Psoas muscle (tissue), 8 donors: ENCODE measurements around the gene PLEKHM3. TPM values are rescaled to one million over a fixed set of nuclear protein-coding genes. Genes with fewer than 3 reads are reported as not detected.

Experiments
- ATAC-seq, 4 donors: fragments of 200-7000 bp; cut with Tn5 transposase; one replicate each; pipeline ENCODE4 v1.9.1; 2020; ENCODE audit warnings: moderate library complexity in 3 of 4, mild to moderate bottlenecking in 2 of 4
- DNase-seq, 2 donors: peaks; one replicate each; pipeline ENCODE4 v3.0.0-alpha.2; 2020
- H3K27ac ChIP-seq: fragments of 200-600 bp; one replicate; pipeline ENCODE4 v1.8.0; 2022
- H3K27me3 ChIP-seq, 3 donors: fragments of 200-600 bp in 1 of 3; one replicate each; pipeline versions ENCODE4 v1.6.1 to v1.8.0; 2013 to 2022; ENCODE audit warnings: low read length in 2 of 3, mild to moderate bottlenecking in 2 of 3, moderate library complexity in 1 of 3; ENCODE audit not compliant: insufficient read depth in 3 of 3
- H3K36me3 ChIP-seq, 2 donors: fragments of 200-600 bp in 1 of 2; one replicate each; pipeline versions ENCODE4 v1.6.1 to v1.8.0; 2013 to 2022; ENCODE audit warnings: low read depth in 1 of 2, mild to moderate bottlenecking in 1 of 2, moderate library complexity in 1 of 2; ENCODE audit not compliant: insufficient read depth in 1 of 2
- H3K4me1 ChIP-seq: fragments of 200-600 bp; one replicate; pipeline ENCODE4 v1.8.0; 2022
- H3K4me3 ChIP-seq: fragments of 200-600 bp; one replicate; pipeline ENCODE4 v1.8.0; 2022; ENCODE audit warnings: mild to moderate bottlenecking
- H3K9me3 ChIP-seq: fragments of 200-600 bp; one replicate; pipeline ENCODE4 v1.8.0; 2022
- WGBS, 3 donors: extraction: QIAGEN DNeasy Blood & Tissue Kit; methylation state at CpG; one replicate each; pipeline versions ENCODE4 v1.1.6 to v1.1.7; 2013; 5-methylcytosine and 5-hydroxymethylcytosine counted together
- intact Hi-C, 2 donors: fragments of 100-400 bp; cut with DNase I; formaldehyde crosslinking; loops; one replicate each; pipeline versions ENCODE4 v1.11.0 to v1.14.2; 2022
- polyA plus RNA-seq, 3 donors: library from polyadenylated mRNA; stranded (reverse); fragments of 200-250 nt; gene quantifications; one replicate each; pipeline ENCODE4 v1.2.3, GENCODE V29; 2013
- total RNA-seq, 4 donors: library from RNA; stranded (reverse); fragmentation: NEBNext Ultra II Directional in 2 of 4; extraction: Animal tissue kit (Norgen Biotek cat#: 25700) in 2 of 4; gene quantifications; one replicate each; pipeline versions ENCODE4 v1.2.1 to v1.2.4, GENCODE V29; 2021 to 2023
- TF ChIP-seq, protein P1 (sequence below): fragments of 200-600 bp; IDR thresholded peaks from one replicate; pipeline ENCODE4 v1.8.0; 2022; ENCODE audit warnings: antibody characterized with exemption
- donor health status: healthy with polysubstance abuse.
- donor health status: DM: no; HTN: no; CAD: no; lungs with moderate emphysema.
- donor health status: Bipolar disorder and iron deficiency.
- donor health status: healthy.
- donor health status: DM: yes; HTN: yes; CAD: no.
- donor health status: DM: no; HTN: no; CAD: no.
- donor health status: DM: no; HTN: no; CAD: no.
- donor health status: DM: yes; HTN: yes; CAD: no.

PLEKHM3 gene
- total and polyA plus RNA-seq, 7 donors: 1.1 to 5.7 (median 4.0) TPM

GRCh38 chr2:207887500-207887899 is 137.8 kb downstream of the PLEKHM3 start:
- DNase-seq (no peak), ATAC-seq (peak in 1 of 4 donors; percentile 46)
- Histone ChIP-seq H3K9me3 (no peaks in the 10 kb centered on the region), H3K36me3 (peaks cover 0 to 2% of the 10 kb centered on the region in 2 donors), H3K27ac (no peak overlapping the region), H3K4me3 (no peak overlapping the region), H3K4me1 (no peaks in the 10 kb centered on the region), H3K27me3 (no peaks in the 10 kb centered on the region)
- WGBS, 3 donors: 37 to 63% (median 58%) methylated on average over 1 of the region's 1 CpG
- intact Hi-C loops: no loop called here
- TF ChIP-seq, protein P1, sequence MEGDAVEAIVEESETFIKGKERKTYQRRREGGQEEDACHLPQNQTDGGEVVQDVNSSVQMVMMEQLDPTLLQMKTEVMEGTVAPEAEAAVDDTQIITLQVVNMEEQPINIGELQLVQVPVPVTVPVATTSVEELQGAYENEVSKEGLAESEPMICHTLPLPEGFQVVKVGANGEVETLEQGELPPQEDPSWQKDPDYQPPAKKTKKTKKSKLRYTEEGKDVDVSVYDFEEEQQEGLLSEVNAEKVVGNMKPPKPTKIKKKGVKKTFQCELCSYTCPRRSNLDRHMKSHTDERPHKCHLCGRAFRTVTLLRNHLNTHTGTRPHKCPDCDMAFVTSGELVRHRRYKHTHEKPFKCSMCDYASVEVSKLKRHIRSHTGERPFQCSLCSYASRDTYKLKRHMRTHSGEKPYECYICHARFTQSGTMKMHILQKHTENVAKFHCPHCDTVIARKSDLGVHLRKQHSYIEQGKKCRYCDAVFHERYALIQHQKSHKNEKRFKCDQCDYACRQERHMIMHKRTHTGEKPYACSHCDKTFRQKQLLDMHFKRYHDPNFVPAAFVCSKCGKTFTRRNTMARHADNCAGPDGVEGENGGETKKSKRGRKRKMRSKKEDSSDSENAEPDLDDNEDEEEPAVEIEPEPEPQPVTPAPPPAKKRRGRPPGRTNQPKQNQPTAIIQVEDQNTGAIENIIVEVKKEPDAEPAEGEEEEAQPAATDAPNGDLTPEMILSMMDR: no peak

- no peak for DNase-seq
- TF ChIP-seq, protein P1: no peak
- Histone ChIP-seq H3K9me3 (no peaks in the 10 kb centered on the region), H3K27me3 (no peaks in the 10 kb centered on the region), H3K27ac (no peak overlapping the region), H3K4me3 (no peak overlapping the region), H3K4me1 (no peaks in the 10 kb centered on the region), H3K36me3 (no peaks in the 10 kb centered on the region)
- ATAC-seq: no peak
- intact Hi-C loops: no loop called here
- WGBS, 3 donors: 97 to 98% (median 97%) methylated on average over 6 of the region's 6 CpGs
Observed at GRCh38 chr2:207885010-207885409, 140.3 kb downstream of the PLEKHM3 start.

- Histone ChIP-seq H3K27me3 (no peaks in the 10 kb centered on the region), H3K27ac (no peak overlapping the region), H3K4me3 (no peak overlapping the region), H3K9me3 (no peaks in the 10 kb centered on the region), H3K4me1 (no peaks in the 10 kb centered on the region), H3K36me3 (no peaks in the 10 kb centered on the region)
- TF ChIP-seq, protein P1: no peak
- WGBS, 3 donors: 80 to 92% (median 83%) methylated on average over 2 of the region's 2 CpGs
- no peak for DNase-seq
- intact Hi-C loops: no loop called here
- no peak for ATAC-seq
Observed at GRCh38 chr2:207884127-207884526, 141.2 kb downstream of the PLEKHM3 start.

DNA sequence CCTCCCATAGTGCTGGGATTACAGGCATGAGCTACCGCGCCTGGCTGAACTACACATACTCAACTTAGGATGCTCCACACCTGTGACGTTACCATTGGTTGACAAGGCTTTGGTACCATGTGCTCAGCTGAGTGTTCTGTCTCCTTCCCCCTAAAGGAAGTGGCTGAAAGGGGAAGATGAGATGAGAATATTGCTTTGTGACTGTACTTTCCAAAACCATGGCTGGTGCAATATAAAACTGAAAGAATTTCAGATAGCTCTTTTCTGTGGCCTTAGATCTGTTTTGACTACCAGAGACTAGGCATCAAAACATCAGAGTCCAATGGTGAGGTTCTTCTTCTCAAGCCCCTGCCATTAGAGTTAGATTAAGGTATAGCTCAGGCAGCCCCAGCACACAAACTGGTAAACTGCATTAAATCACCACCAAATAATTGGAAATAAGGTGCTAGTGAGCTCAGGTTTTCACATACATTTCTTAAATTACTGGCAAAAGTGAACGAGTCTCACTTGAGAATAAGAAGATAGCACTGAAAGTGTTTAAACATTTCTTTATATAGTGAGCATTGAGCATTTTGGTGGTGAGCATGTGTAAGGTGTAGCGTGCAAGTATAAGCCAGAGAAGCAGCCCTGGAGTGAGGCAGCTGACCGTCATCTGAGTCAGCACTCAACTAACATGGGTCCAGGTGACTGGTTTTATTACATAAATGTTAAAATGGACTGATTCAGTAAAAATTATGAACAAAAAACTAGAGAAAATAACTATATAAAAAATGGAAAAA is 142.1 kb downstream of the PLEKHM3 start:
- WGBS, 3 donors: 95 to 98% (median 97%) methylated on average over 6 of the region's 6 CpGs
- intact Hi-C loops: no loop called here
- Histone ChIP-seq H3K9me3 (no peaks in the 10 kb centered on the region), H3K36me3 (no peaks in the 10 kb centered on the region), H3K27me3 (no peaks in the 10 kb centered on the region), H3K4me3 (no peak overlapping the region), H3K27ac (no peak overlapping the region), H3K4me1 (no peaks in the 10 kb centered on the region)
- ATAC-seq (no peak), DNase-seq (no peak)
- TF ChIP-seq, protein P1: no peak

GRCh38 chr2:207881902-207882301 is 143.4 kb downstream of the PLEKHM3 start:
- intact Hi-C loops: no loop called here
- H3K27ac ChIP-seq: no peak overlapping the region
- no peak overlapping the region for H3K4me3 ChIP-seq
- H3K9me3 ChIP-seq: no peaks in the 10 kb centered on the region
- no peaks in the 10 kb centered on the region for H3K4me1 ChIP-seq
- TF ChIP-seq, protein P1: no peak
- ATAC-seq (no peak), DNase-seq (no peak)
- H3K36me3 ChIP-seq: no peaks in the 10 kb centered on the region
- H3K27me3 ChIP-seq: no peaks in the 10 kb centered on the region
